Lung microvascular endothelial cell (primary cell): Measurements from ENCODE around the gene OPRM1. TPM values are rescaled to one million over a fixed set of nuclear protein-coding genes. Genes with fewer than 3 reads are reported as not detected.
A peak's percentile ranks its signal among the peaks of the same experiment; 100 is the strongest.
"Not testable (repeated sequence)": the region's sequence is repeated elsewhere in the genome, so short reads cannot be mapped to it uniquely, and the experiment has no call there.

Experiments used
- DNase-seq, 2 donors: peaks; one replicate each; pipeline versions ENCODE4 v3.0.0 to v3.0.0-alpha.2; 2010; ENCODE audit warnings: low read depth in 2 of 2
- total RNA-seq: library from RNA; depleted of rRNA; stranded (reverse); fragments of >200 nt; gene quantifications from 2 replicates; pipeline ENCODE4 v1.2.1, GENCODE V29; 2014

OPRM1 gene
- total RNA-seq, 1 donor from 2014 or later: not detected

- DNase-seq: no peak
Measured at GRCh38 chr6:154140743-154141142, 101.7 kb downstream of the OPRM1 start.

- DNase-seq: no peak
Measured at GRCh38 chr6:154143753-154144152, 104.7 kb downstream of the OPRM1 start.

DNA sequence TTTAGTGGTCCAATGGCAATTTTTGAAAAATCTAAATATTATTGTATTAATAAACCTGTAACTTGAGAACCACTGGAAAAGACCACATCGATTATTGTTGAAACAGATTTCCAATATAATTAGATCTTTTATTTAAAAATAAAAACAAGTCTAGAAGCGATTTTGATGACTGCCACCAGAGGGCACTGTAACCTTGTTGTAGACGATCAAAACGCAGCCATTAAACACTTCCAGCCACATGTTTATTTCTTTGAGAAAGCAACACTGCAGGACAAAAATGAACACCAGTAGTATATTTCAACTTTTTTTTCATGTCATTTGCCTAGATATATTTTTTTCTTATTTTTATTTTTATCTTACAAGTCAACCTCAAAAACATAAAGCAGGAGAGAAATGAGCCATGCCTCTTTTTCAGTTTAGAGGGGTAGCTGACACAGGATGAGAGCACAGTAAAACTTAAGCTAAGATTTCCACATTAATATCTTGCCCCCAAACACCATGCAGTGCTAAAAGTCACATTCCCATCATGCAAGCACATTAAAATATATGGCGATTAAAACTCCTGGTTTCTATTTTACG lies 115.4 kb downstream of the OPRM1 start:
- DNase-seq: peak; percentile 81 to 89

- DNase-seq: peak; percentile 60 to 69
Measured at GRCh38 chr6:154156135-154156896, 117.3 kb downstream of the OPRM1 start.

DNA sequence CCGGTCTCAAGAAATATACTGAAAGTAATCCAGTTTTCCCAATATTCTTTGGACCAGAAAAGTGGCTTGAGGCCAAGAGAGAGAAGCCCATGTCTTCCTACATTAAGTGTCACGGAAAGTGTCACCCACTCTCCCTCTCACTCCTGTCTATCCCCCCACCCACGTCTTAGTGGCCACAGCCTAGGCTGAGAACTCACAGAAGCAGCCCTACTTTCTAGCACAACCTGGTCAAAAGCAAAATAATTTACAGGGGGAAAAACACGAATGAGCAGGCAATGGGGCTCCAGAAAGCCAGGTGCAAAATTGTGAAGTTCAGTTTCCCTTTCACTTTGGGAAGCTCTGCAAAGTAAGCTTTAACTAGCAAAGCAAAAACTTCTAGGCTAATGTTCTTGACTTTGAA lies 118.0 kb downstream of the OPRM1 start:
- DNase-seq: peak in 1 of 2 donors; percentile 11

GRCh38 chr6:154157706-154158105 lies 118.7 kb downstream of the OPRM1 start:
- DNase-seq: no peak

DNA sequence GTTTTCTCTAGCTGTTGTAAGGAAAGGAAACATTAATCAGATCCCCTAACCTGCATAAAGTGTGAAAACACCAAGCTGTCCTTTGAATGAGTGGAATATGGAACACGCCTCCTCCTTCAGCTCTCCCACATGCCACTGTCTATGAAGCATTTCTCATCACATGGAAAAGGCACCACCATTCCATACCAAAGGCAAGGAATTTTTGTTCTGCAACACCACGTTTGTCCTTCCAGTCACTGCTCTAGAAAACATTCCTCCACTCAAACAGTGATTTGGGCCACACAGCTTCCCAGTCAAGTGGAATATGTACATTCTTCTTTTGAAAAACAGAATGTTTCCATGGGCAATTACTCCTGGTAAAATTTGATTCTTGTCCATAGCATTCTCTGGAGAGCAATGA lies 120.1 kb downstream of the OPRM1 start:
- DNase-seq: no peak

DNA sequence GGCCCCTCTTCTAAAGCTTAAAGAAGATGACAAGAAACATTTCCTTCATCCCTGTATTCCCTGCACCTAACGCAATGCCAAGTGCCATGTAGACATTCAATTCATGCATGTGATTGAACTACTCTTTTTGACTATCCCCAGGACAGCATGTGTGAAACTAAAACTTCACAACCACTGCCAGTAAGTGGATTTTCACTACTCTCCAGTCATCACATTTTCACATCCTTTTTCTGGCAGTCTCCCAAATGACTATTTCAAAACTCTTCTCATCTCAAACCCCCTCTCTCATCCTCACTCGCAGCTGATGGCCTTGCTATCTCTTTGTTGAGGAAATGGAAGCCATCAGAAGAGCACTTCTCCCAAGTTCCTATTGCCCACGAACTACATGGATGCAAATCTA lies 122.6 kb downstream of the OPRM1 start:
- DNase-seq: no peak

DNA sequence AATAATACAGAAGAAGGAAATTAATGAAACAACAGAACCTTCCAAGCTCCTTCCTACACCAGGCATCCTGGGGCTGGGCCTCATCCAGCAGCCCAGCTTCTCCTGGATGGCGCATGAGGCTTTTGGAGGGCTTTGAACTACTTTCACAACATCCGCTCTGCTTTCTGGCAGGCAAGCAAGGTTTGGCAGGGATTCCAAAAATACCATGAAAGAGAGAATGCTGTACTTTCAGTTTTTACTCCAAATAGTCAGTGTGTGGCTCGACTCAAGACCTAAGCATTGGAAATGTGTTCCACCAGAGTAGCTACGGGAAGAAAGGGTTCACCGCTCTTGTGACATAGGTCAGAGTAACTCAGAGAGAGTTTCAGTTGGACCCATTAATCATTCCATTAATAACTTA lies 125.4 kb downstream of the OPRM1 start:
- DNase-seq: peak; percentile 41 to 83

DNA sequence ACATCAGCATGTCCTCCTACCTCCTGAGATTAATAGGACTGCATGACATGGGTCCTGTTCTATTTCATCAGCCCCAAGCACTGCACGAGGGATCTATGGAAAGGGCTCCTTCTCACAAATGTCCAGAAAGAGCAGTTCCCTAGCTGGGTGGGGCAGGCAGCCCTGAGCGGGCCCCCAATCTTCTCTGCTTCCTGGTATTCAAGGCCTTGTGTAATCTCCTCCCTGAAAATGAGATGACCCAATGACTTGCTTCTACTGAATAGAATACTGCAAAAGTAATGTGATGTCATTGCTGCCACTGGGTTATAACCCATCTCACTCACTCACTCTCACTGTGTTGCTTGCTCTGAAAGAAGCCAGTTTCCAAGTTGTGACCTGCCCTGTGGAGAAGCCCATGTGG lies 126.4 kb downstream of the OPRM1 start:
- DNase-seq: no peak

DNA sequence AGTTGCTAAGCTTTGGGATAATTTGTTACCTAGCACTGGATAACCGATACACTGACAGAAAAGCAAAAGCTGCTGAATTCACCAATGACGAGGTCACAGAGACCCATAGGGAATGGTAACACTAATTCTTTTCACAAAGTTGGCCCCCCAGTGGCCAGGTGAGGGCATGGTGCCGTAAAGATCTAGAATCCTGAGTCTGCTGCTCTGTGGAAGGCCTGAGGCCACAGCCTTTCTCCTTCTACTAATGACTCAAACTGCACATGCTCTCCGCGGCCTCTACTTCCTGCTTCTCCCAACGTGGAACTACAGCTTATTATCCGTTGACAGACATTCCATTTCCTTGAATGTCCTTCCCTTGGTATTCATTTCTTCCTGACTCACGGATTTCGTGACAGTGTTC lies 127.1 kb downstream of the OPRM1 start:
- no peak for DNase-seq

DNA sequence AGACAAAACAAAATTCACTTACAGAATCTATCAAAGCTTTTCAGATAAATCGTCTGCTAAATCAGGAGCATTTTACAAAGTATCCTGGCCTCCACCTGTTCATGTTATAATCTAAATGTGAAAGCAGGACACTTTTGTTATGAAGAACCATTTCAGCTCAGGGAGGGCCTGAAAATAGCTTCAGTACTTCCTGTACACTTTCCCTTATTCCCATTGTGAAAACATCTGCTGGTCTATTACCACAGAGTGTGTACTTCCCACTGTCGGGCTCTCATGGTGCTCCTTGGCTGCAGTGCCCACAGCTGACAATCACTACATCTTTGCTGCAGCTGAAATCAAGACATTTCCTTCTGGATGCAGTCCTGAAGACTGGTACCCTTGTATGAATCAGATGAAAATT lies 128.1 kb downstream of the OPRM1 start:
- no peak for DNase-seq

DNA sequence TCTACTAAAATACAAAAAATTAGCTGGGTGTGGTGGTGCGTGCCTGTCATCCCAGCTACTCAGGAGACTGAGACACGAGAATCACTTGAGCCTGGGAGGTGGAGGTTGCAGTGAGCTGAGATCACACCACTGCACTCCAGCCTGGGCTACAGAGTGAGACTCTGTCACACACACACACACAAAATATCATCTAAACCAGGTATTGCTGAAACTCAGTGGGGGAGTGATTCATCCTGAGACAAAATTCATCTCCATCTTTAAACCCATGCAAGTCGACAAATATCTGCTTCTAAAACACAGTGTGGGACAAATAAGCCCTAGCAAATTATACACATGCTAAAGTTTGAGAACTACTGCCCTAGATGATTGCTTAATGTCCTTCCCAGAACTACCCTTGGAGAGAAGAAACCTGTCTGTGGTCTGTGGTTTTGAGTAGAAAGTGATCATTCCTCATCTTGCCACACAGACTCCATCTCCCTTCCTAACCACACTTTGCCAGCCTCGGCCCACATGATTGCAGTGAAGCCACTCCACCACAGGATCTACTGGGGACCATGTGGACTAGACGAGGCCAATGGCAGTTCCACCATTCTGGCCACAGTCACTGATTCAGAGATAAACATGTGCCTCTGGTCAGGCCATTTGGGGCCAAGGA lies 130.3 kb downstream of the OPRM1 start:
- no peak for DNase-seq

- DNase-seq: no peak
Measured at GRCh38 chr6:154170106-154170505, 131.1 kb downstream of the OPRM1 start.

DNA sequence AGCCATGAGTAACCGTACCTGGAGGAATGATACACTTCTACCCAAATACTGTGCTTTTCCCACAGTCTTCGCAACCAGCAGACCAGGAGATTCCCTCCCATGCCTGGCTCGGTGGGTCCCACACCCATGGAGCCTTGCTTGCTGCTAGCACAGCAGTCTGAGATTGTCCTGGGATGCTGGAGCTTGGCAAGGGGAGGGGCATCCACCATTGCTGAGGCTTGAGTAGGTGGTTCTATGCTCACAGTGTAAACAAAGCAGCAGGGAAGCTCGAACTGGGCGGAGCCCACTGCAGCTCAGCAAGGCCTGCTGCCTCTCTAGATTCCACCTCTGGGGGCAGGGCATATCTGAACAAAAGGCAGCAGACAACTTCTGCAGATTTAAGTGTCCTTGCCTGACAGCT lies 133.4 kb downstream of the OPRM1 start:
- DNase-seq: not testable (repeated sequence)

DNA sequence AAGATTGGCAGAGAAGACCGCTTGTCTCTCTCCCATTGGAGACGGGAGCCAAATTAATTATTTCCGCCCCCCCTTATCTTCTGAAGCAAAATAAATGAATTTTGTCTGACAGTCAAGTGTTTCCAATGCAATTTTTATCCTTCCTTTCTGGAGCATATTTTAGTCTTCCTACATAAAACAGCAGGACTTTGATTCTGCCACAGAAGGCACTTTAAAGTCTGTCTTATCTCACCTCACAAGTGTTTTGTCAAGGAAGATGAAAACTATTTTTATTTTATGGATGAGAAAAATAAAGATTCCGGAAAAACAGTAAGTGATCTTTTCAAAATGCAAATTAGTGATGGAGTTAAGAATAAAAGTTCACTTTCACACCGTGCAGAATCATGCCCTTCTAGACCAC lies 140.4 kb downstream of the OPRM1 start:
- DNase-seq: no peak

DNA sequence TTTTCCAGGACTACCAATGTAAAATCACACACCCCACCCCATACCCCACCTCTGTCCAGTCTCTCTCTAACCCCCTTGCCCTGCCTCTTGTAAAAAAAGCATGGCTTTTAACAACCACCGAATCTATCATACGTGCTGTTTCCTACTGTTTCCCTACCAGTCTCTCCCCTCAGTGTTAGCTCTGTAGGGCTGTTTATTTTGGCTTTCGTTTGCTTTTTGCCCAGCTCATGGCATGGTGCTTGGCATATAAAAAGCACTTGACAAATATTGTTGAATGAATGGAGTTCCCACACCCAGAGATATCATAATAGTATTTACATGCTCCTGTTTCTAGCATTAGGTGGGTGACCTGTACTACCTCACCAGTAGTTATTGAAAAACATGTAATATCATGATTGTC lies 148.2 kb downstream of the OPRM1 start:
- no peak for DNase-seq

DNA sequence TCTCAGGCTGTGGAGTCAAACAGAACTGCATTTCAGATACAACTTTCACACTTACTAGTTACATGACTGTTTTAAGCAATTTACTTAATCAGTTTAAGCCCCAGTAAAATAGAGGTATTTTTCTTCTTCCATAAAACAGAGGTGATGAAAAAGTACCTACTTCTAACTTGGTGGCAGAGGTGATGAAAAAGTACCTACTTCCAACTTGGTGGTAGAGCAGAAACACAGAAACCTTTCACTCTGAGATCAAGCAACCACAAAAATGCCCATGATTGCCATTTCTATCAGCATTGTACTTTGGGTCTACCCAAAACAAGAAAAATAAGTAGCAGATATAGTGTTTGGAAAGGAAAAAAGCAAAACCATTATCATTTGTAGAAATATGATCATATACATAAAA lies 148.7 kb downstream of the OPRM1 start:
- no peak for DNase-seq

DNA sequence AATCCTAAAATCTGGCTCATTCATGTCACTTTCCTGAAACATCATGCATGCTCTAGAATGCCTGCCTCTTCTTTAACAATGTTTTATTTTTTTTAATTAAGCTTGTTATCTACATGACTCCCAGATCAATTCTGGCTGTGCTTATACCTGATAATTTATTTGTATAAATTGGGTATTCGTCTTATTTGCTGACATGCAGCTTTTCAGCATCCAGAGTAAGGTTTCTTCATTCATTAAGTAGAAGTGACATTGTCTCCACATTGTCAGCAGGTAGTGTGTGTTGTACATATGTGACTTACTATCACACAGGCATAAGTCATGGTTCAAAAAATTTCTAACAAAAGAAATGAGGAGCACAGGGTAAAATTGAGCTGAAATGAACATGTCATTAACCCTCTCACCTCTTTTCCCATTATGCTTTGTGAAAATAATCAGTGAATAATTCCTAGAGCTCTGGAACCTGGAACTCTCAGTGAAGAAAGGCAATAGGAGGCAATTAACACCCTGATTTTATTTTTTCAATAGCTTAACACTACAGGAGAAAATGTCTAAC lies 157.4 kb downstream of the OPRM1 start:
- no peak for DNase-seq

DNA sequence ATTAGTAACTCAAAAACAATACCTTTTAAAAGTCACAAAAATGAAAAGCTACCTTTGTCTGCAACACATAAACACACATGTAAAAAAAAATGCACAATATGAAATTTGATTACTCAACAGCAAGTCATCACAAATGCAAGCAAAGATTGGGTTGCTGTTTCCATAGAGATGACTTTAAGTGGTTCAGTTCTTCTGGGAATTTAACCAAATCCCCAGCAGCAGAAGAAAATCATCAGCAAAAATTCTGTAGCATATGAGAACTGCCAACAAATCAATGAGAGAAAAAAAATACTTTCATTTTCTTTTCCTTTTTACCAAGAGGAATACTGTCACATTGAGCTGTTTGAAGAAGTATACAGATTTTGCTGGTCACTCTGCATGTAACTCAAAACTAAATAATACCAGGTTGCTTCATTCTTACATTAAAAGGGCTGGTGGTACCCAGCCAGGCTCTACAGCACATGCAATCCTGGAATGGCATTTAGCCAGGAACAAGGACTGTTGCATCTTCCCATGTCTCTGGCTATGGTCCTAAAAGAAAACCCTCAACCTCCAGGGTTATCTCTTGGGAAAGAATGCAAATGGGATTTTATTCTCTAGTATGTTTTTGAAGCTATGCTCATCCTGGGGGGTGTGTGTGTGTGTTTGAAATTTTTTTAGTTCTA lies 158.3 kb downstream of the OPRM1 start:
- no peak for DNase-seq

GRCh38 chr6:154201688-154202087 lies 162.6 kb downstream of the OPRM1 start:
- not testable (repeated sequence) for DNase-seq

- no peak for DNase-seq
Measured at GRCh38 chr6:154202339-154202738, 163.3 kb downstream of the OPRM1 start.
